COLO668 (cell line): ENCODE data around the gene GTF2H3.
"Not testable (repeated sequence)": the region's sequence is repeated elsewhere in the genome, so short reads cannot be mapped to it uniquely, and the experiment has no call there.

Experiments used
- DNase-seq: peaks from one replicate; lab custom pipeline; 2025; ENCODE audit not compliant: unreplicated experiment; lab: John Stamatoyannopoulos, UW

GTF2H3 gene

GRCh38 chr12:123633379-123634141 is at the start of gene GTF2H3, which contains the start of gene EIF2B1:
GTF2H3 (plus strand) TSS chr12:123633829; CDS start chr12:123633860, 31 bp downstream.
EIF2B1 (minus strand) TSS chr12:123633686; CDS start chr12:123633557, 129 bp downstream.
- DNase-seq: peak; percentile 99

GRCh38 chr12:123591702-123592481 is 41.7 kb upstream of the GTF2H3 start:
- no peak for DNase-seq

GRCh38 chr12:123595729-123596128 is 37.9 kb upstream of the GTF2H3 start:
- no peak for DNase-seq

DNA sequence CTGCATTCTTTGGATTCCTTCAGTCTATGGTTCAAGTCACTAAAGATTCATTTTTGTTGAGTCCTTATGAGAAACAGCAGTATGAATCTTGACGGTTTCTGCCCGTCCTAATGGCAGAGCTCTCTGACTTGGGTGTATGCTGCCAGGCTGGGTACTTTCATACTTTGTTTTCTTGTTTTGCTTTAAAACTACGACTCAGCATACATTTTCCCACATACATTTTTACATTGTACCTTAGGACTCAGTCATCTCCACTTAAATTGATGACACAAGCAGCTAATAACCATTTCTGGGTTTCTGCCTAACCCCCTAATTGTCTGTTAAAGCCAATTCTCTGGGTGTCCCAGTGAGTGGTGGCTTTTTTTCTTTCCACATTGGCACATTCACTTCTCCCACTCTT is 36.5 kb upstream of the GTF2H3 start:
- no peak for DNase-seq

DNA sequence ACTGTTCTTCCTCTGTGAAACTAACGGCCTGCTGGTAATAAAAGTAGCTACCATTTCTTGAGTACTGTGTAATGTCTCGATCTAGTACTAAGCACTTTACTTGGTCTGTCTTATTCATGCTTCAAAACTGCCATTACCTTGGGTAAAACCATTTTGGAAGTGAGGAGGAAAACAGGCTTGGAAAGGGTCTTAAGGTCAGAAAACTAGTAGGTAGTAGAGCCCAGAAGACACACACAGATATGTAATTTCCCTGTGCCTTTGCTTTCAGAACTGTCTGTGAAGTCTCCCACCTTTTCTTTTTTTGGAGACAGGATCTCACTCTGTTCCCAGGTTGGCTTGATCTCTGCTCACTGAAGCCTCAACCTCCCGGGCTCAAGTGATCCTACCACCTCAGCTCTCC is 35.1 kb upstream of the GTF2H3 start:
- DNase-seq: no peak

GRCh38 chr12:123599310-123599709 is 34.3 kb upstream of the GTF2H3 start:
- no peak for DNase-seq

- no peak for DNase-seq
These were observed 33.9 kb upstream of the GTF2H3 start for GRCh38 chr12:123599721-123600120.

DNA sequence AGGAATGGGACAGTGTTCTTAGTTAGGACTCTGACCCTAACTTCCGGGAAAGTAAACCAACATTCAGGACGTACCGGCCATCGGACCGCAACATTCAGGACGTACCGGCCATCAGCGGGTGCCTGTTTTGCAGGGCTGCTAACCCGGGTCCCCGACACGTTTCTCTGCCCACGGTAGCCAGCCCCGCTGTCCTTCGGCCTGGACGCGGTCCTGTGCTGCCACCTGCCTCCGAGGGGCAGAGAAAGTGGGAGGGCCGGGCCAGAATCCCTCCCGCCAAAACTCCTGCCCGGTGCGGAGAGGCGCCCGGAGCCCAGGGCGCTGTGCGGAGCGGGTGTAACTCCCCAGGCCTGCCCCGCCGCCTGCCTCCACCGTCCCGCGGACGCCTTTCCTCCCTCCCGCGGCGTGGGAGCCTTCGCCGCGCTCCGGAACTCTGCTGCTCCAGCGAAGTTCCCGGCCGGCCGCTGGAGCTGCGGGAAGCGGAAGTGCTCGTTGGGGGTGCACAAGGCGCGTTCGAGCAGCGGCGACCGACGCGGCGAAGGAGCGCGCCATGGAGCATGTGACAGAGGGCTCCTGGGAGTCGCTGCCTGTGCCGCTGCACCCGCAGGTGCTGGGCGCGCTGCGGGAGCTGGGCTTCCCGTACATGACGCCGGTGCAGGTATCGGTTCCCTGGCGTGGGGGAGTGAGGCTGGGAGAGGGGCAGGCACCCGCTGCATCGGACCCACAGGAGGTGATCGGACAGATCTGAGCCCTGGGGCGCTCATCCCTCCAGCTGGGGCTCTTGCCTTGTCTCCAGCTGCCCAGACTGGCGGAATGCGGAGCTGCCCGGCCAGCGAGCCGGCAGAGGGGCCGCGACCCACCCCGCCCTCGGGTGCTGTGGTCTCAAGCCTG is 31.8 kb upstream of the GTF2H3 start, which contains the start of gene DDX55:
DDX55 (plus strand) TSS at position 498 of the 888 bp plus-strand sequence; CDS start at position 548, 50 bp downstream.
- DNase-seq: peak; percentile 93

GRCh38 chr12:123602651-123603195 is 30.9 kb upstream of the GTF2H3 start:
- no peak for DNase-seq

GRCh38 chr12:123603495-123603894 is 30.1 kb upstream of the GTF2H3 start:
- DNase-seq: not testable (repeated sequence)

DNA sequence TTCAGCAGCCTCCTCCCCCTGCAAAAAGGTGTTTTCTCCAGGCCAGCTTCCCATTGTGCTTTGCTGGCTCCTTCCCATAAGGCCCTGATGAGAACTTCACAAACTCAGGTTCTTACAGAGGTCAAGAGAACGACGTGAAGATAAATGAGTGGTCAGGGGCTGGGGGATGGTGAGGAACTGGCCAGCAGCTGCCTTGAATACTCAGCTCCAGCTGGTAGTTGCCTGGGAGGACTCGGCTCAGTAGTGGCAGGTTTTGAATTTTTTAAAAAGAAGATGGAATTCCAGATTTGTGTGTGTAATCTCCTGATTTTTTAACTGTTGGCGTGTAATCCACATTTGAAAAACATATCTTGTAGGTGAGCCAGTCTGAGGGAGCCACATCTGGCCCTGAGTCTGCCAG is 25.9 kb upstream of the GTF2H3 start:
- no peak for DNase-seq

DNA sequence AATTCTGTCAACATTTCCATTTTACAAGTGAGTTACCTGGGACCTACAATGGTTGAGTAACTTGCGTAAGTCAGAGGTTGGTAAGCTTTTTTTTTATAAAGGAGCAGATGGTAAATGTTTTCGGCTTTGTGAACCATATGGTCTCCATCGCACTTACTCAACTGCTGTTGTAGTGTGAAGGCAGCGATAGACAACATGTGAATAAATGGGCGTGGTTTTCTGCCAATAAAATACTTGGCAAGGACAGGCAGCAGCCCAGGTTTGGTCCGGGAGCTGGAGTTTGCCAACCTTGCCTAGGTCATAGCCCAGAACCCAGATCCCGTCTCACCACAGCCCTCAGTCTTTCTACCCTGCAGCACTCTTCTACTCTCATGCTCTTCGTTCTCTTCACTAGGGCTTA is 25.4 kb upstream of the GTF2H3 start:
- DNase-seq: no peak

GRCh38 chr12:123614110-123614509 is 19.5 kb upstream of the GTF2H3 start:
- no peak for DNase-seq

- DNase-seq: no peak
These were observed 19.1 kb upstream of the GTF2H3 start for GRCh38 chr12:123614531-123614930.

DNA sequence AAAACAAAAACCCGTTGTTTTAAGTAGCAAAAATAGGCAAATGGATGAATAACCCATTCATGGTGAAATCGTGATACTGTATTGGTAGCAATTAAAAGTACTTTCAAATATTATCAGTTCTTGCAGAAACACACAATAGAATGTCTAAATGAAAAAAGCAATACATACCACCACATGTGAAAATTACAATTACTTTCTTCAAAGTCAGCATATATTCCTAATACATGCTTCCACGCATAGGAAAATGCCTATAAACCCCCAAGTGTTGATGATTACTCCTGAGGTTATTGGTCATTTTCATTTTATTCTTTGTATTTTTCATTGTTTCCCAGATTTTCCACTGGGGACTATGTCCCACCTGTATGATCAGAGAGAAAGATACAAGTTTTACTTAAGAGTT is 16.5 kb upstream of the GTF2H3 start:
- no peak for DNase-seq

DNA sequence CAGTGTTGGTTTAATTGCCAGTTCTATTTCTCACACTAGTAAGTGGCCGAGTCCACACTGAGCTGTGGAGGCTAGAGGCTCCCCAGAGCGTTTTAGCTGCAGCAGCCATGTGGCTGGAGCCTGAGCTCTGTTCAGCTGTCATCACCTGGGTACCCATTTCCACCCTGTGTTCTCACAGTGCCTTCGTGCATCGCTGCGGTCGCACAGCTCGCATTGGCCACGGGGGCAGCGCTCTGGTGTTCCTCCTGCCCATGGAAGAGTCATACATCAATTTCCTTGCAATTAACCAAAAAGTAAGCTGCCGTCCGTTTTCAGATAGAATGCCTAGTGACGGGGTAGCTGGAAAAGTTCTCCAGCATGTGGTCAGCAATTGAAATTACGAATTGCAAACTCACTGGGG is 16.0 kb upstream of the GTF2H3 start:
- DNase-seq: no peak

- DNase-seq: no peak
These were observed 12.5 kb upstream of the GTF2H3 start for GRCh38 chr12:123621101-123621500.

GRCh38 chr12:123621619-123622530 is 11.8 kb upstream of the GTF2H3 start:
- no peak for DNase-seq

DNA sequence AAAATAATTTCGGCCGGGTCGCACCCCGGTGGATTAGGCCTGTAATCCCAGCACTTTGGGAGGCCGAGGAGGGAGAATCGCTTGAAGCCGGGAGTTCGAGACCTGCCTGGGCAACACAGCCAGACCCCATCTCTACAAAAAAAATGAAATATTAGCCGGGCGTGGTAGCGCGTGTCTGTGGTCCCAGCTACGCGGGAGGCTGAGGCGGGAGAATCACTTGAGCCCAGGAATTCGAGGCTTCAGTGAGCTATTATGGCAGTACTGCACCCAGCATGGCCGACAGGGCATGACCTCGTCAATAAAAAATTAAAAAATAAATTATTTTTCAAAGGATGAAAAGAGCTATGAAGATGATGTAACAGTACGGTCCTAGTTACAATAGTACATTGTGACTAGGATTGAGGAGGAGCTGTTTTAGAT is 523 bp downstream of the GTF2H3 start:
- DNase-seq: peak; percentile 15

- no peak for DNase-seq
These were observed 10.3 kb downstream of the GTF2H3 start for GRCh38 chr12:123643911-123644310.
